Central memory CD8-positive, alpha-beta T cell (primary cell): ENCODE data around the gene DIAPH2.

Experiments
- ATAC-seq: fragments of 150-1000 bp; cut with Tn5 transposase; replicated peaks from 2 replicates; pipeline ENCODE4 v1.10.0; 2022; ENCODE audit warnings: mild to moderate bottlenecking, moderate FRiP score, moderate number of reproducible peaks; ENCODE audit not compliant: poor library complexity, severe bottlenecking; ENCODE audit errors: extremely low read depth
- DNase-seq, 2 donors: peaks; one replicate each; pipeline ENCODE4 v3.0.0; 2021; ENCODE audit warnings: low spot score in 2 of 2
- H3K27ac Mint-ChIP-seq: one replicate; pipeline ENCODE4 v1.8.0; 2022; ENCODE audit warnings: low read depth, mild to moderate bottlenecking, moderate library complexity, mixed read lengths
- H3K27me3 Mint-ChIP-seq: one replicate; pipeline ENCODE4 v1.8.0; 2022; ENCODE audit warnings: mixed read lengths
- H3K36me3 Mint-ChIP-seq: one replicate; pipeline ENCODE4 v1.8.0; 2022; ENCODE audit warnings: mild to moderate bottlenecking, moderate library complexity, mixed read lengths; ENCODE audit not compliant: insufficient read depth
- H3K4me1 Mint-ChIP-seq: one replicate; pipeline ENCODE4 v1.8.0; 2022; ENCODE audit warnings: mixed read lengths
- H3K4me3 Mint-ChIP-seq: one replicate; pipeline ENCODE4 v1.8.0; 2022; ENCODE audit warnings: mild to moderate bottlenecking, moderate library complexity, mixed read lengths
- H3K9me3 Mint-ChIP-seq: one replicate; pipeline ENCODE4 v1.8.0; 2022; ENCODE audit warnings: mixed read lengths

The DIAPH2 gene

DNA sequence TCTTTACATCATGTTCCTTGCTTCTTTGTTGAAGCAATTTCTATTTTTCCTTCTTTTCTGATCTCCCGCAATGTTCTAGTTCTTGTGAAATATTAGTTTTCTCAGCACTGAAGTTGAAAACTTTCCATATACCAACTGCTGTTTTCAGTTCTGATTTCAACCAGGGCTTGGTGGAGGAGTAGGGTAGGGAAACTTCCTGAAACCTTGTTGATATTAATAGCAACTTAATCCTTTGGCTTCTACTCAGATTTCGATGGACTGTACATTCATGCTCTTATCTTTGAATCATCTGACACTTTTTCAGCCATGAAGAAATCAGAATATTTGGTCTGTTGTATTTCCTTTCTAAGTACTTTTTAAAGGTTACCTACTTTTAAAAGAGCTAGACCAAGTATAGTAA is 514.9 kb downstream of the DIAPH2 start:
- H3K27me3 Mint-ChIP-seq, result no peaks in the 10 kb centered on the region
- no peak for ATAC-seq
- H3K4me3 Mint-ChIP-seq, result no peak overlapping the region
- no peak for DNase-seq
- no peaks in the 10 kb centered on the region for H3K4me1 Mint-ChIP-seq
- no peak overlapping the region for H3K27ac Mint-ChIP-seq
- H3K9me3 Mint-ChIP-seq, result peaks cover 6% of the 10 kb centered on the region
- H3K36me3 Mint-ChIP-seq, result no peaks in the 10 kb centered on the region

DNA sequence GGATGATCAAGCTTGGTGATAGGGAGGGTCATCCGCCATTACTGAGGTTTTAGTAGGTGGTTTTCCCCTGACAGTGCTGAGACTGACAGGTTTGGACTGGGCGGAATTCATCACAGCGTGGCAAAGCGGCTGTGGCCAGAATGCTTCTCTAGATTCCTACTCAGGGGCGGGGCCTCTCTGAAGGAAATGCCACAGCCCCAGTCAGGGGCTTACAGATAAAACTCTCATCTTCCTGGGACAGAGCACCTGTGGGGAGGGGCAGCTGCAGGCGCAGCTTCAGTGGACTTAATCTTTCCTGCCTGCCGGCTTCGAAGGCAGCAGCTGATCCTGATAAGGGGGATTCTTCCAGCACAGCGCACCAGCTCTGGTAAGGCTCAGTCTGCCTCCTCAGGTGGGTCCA is 515.8 kb downstream of the DIAPH2 start:
- no peak for DNase-seq
- Mint-ChIP-seq H3K36me3 (no peaks in the 10 kb centered on the region), H3K4me3 (no peak overlapping the region), H3K27me3 (no peaks in the 10 kb centered on the region), H3K4me1 (no peaks in the 10 kb centered on the region), H3K9me3 (peaks cover 6% of the 10 kb centered on the region), H3K27ac (no peak overlapping the region)
- no peak for ATAC-seq

DNA sequence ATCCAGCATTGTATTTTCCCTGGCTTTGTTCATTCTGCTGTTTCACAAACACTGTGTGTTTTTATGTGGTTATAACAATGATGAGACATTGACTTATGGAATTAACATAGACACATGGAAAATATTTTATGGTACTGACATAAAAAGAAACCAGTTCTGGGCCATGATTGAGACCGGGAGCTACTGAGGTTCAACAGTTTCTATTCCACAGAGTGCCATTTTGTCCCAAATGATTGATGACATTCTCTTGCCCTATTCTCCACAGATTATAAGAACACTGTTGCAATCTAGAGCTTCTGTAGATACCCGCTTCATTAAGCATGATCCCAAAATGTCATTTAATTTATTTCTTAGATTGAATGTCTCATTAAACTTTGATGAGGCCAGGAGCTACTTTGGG is 525.9 kb downstream of the DIAPH2 start:
- H3K36me3 Mint-ChIP-seq, result no peaks in the 10 kb centered on the region
- no peak for ATAC-seq

DNA sequence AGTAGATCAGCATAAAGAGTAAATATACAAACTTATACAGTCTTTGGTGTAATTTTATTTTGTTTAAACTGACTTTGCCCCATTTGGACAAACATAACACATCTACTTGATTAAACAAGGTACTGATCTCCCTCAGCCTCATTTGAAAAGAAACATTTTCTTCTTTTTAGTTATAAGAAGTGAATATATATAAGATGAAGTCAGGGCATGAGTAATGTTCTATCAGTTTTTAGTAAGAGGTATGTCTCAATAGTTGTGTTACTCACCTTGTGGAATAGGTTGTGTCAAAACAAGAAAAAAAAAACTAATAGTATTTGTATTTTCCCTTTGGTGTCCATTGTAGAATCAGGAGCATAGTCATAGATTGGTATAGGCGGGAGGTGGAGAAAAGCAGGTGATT is 526.4 kb downstream of the DIAPH2 start:
- H3K9me3 Mint-ChIP-seq, result no peaks in the 10 kb centered on the region

More for the DNA sequence above, 525.9 kb downstream of the DIAPH2 start:
- H3K27me3 Mint-ChIP-seq, result no peaks in the 10 kb centered on the region
- no peak overlapping the region for H3K4me3 Mint-ChIP-seq
- no peaks in the 10 kb centered on the region for H3K9me3 Mint-ChIP-seq
- H3K27ac Mint-ChIP-seq, result no peak overlapping the region
- DNase-seq, result no peak
- no peaks in the 10 kb centered on the region for H3K4me1 Mint-ChIP-seq

DNA sequence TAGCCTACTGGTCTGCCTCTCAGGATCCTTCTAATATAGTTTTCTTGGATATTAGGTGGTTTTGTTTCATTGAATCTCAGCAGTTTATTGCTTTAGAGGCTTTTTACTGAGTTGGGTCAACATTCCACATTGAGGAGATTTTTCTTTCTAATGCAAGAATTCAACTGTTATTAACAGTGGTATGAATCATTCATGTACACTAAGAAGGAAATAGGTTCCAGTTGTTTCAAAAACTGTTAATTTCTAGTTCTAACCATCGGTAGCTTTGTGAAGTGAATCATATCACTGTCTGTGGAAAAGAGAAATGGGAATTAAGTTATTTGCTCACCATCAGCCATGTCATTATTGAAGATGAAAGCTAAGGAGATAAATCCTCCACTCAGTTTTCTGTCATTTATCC is 530.5 kb downstream of the DIAPH2 start:
- no peak for ATAC-seq
- no peak overlapping the region for H3K27ac Mint-ChIP-seq
- H3K9me3 Mint-ChIP-seq, result no peaks in the 10 kb centered on the region
- no peaks in the 10 kb centered on the region for H3K4me1 Mint-ChIP-seq
- H3K36me3 Mint-ChIP-seq, result no peaks in the 10 kb centered on the region
- H3K4me3 Mint-ChIP-seq, result no peak overlapping the region
- no peak for DNase-seq
- H3K27me3 Mint-ChIP-seq, result no peaks in the 10 kb centered on the region

More for the DNA sequence above, 526.4 kb downstream of the DIAPH2 start:
- Mint-ChIP-seq H3K27me3 (no peaks in the 10 kb centered on the region), H3K27ac (no peak overlapping the region), H3K4me3 (no peak overlapping the region), H3K4me1 (no peaks in the 10 kb centered on the region), H3K36me3 (no peaks in the 10 kb centered on the region)
- no peak for ATAC-seq
- DNase-seq, result no peak

DNA sequence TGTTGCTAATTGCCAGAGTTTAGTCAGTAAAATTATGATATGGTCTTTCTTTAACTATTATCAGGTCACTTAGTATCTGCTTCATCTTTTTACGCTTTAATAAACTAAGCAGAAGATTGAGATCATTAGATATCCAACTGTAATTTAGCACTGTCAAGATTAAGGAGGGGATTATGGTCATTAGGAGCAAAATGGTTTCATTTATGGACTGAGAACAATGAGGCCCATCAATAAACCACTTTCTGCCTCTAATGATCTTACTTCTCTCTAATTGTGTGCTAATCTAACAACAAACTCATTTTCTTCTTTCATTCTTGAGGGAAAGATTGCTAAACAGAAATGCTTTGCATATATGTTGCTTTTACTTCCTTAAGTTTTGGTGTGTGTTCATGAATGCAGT is 539.5 kb downstream of the DIAPH2 start:
- ATAC-seq (no peak), DNase-seq (no peak)
- no peaks in the 10 kb centered on the region for H3K27me3 Mint-ChIP-seq
- H3K4me3 Mint-ChIP-seq, result no peak overlapping the region
- no peaks in the 10 kb centered on the region for H3K4me1 Mint-ChIP-seq
- H3K9me3 Mint-ChIP-seq, result no peaks in the 10 kb centered on the region
- H3K27ac Mint-ChIP-seq, result no peak overlapping the region
- no peaks in the 10 kb centered on the region for H3K36me3 Mint-ChIP-seq

DNA sequence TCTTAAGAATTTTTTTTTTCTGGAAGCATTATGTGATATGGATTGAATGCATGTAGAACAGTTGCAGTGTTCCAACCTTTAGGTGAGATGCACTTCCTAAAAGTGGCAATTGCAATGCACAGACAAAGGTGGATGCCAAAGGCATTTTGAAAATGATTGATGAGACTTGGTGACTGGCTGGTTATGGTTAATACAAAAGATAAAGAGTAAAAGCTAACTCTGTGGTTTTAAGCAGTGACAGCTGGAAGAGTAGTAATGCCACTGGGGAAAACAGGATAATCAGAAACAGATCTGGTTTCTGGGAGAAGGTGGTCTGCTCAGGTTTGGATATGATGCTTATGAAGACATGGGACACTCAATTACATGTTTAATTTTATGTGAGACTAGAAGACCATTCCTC is 544.7 kb downstream of the DIAPH2 start:
- DNase-seq (no peak), ATAC-seq (no peak)
- H3K4me1 Mint-ChIP-seq, result no peaks in the 10 kb centered on the region
- H3K36me3 Mint-ChIP-seq, result no peaks in the 10 kb centered on the region
- no peak overlapping the region for H3K4me3 Mint-ChIP-seq
- H3K27ac Mint-ChIP-seq, result no peak overlapping the region
- H3K9me3 Mint-ChIP-seq, result no peaks in the 10 kb centered on the region
- no peaks in the 10 kb centered on the region for H3K27me3 Mint-ChIP-seq

DNA sequence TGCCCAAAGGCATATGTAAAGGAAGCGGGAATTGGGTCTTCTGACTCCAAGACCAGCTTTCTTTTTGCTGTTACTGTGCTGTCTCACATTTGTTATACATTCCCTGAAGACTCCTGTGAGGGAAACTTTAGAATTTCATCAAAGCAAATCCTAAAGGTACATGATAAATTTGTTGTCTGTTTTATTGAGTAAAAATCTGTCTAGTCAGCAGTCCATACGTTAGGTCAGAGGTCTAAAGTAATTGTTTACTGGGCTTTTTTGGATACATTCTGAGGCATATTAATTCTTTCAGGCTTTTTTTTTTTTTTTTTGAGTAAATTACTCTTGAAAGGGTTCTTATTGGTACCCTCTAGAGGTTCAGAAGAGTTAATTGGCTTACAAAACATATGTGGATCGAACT is 546.3 kb downstream of the DIAPH2 start:
- Mint-ChIP-seq H3K4me1 (no peaks in the 10 kb centered on the region), H3K27ac (no peak overlapping the region), H3K9me3 (no peaks in the 10 kb centered on the region), H3K36me3 (no peaks in the 10 kb centered on the region), H3K27me3 (no peaks in the 10 kb centered on the region), H3K4me3 (no peak overlapping the region)
- DNase-seq (no peak), ATAC-seq (no peak)

DNA sequence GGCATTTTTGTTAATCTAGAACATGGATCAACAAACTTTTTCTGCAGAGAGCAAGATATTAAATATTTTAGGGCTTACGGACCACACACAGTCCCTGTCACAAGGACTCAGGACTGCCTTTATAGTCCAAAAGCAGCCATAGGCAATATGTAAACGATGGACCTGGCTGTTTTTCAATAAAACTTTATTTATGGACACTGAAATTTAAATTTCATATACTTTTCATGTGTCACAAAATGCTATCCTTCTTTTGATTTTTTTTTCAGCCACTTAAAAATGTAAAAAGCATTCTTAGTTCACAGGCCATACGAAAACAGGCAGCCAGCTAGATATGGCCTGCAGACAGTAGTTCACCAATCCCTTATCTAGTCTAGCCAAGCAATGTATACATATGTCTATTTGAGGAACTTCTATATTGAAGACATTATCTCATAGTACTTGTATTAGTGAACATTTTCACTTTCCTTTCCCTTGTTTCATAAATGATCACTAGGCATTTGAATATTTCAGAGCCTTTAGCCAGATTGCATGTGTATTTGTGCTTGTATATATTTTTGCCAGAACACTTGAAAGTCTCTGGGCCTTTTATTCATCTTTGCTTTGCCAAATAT is 549.9 kb downstream of the DIAPH2 start:
- H3K27me3 Mint-ChIP-seq, result no peaks in the 10 kb centered on the region
- no peaks in the 10 kb centered on the region for H3K4me1 Mint-ChIP-seq
- no peaks in the 10 kb centered on the region for H3K36me3 Mint-ChIP-seq
- H3K4me3 Mint-ChIP-seq, result no peak overlapping the region
- DNase-seq (no peak), ATAC-seq (no peak)
- no peak overlapping the region for H3K27ac Mint-ChIP-seq
- no peaks in the 10 kb centered on the region for H3K9me3 Mint-ChIP-seq

DNA sequence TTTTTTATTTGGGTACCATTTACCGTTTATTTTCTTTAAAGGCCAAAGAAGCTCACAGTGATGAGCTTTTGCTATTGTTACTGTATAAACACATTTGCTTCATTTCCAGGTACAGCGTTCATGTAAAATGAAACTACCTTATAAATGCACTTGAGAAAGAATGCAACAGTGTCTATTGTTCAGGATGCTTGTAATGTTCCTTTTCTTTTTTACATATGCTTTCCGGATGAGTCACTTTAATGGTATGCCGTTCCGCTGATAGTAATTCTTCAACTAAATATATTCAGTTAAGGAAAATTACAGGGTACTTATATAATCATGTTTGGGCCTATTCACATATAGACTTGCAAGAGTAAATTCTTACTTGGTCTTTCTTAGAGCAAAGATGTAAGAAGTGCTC is 554.0 kb downstream of the DIAPH2 start:
- Mint-ChIP-seq H3K36me3 (no peaks in the 10 kb centered on the region), H3K9me3 (no peaks in the 10 kb centered on the region), H3K27ac (no peak overlapping the region), H3K27me3 (no peaks in the 10 kb centered on the region), H3K4me3 (no peak overlapping the region), H3K4me1 (no peaks in the 10 kb centered on the region)
- ATAC-seq (no peak), DNase-seq (no peak)

DNA sequence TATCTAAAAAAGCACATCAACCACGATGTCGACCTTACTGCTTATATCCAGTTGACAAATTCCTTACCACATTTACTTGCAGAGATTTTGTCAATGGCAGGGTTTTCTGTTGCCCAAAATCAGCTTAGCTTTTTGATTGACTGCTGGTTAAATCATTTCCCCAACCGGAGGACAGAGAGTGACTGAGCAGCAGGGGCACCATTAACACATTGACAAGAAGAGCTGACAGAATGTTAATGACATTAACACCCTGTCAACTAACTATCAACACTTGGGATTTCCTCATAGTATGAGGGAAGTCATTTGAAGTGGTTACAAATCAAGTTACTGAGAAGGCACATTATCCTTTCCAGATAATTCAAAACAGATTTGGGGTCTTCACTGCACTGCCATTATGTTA is 567.5 kb downstream of the DIAPH2 start:
- Mint-ChIP-seq H3K27me3 (no peaks in the 10 kb centered on the region), H3K4me1 (no peaks in the 10 kb centered on the region), H3K36me3 (no peaks in the 10 kb centered on the region), H3K4me3 (no peak overlapping the region), H3K9me3 (no peaks in the 10 kb centered on the region), H3K27ac (no peak overlapping the region)
- ATAC-seq (no peak), DNase-seq (no peak)

DNA sequence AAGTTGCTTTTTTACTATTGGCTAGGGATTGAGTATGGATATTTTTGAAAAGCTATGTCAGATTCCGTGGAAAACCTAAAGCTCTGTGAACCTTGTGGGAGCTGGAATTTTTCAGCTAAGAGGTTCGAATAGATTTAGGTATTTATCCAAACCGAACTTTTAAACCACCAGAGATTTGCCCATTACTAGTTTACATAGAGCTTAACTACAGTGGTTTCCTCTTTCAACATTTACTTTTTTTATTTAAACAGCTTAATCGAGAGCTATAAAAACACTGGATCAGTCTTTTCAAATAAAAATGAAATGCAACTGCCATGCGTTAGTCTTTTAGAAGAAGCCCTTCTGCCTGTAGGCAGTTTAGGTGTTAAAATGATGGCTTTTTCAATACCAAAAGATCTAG is 576.0 kb downstream of the DIAPH2 start:
- Mint-ChIP-seq H3K9me3 (no peaks in the 10 kb centered on the region), H3K27me3 (no peaks in the 10 kb centered on the region), H3K4me3 (no peak overlapping the region), H3K4me1 (no peaks in the 10 kb centered on the region), H3K27ac (no peak overlapping the region), H3K36me3 (peaks cover 5% of the 10 kb centered on the region)
- ATAC-seq, result no peak
- no peak for DNase-seq

DNA sequence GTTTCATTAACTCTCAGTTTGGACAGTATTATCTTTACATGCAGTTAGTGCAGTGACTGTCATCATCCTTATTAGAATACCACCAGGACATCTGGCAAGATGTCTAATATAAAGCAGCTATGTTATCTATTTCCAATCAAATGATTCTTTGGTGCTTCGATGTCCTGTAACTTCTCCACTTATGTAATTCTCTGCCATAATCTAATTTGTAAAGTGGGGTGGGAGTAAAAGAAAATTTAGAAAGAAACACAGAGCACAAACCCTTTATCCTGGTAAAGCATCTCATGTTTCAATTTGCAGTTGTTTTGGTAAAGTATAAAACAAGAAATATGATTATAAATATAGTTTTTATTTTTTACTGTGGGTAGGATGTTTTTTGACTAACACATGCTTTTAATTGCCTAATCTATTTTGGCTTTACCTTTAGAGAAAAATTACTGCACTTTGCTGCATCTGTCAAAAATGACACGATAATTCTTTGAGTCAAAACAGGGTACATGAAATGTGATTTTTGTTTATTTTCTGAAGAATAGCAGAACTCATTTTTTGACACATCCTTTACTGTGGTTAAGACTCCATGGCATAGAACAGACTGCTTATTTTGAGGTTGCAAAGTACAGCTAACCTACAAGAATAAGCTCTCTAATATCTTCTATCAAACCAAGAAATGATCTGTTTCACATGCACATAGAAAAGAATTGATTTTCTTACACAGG is 581.9 kb downstream of the DIAPH2 start:
- H3K27me3 Mint-ChIP-seq, result no peaks in the 10 kb centered on the region
- no peak overlapping the region for H3K4me3 Mint-ChIP-seq
- H3K36me3 Mint-ChIP-seq, result peaks cover 7% of the 10 kb centered on the region
- no peak overlapping the region for H3K27ac Mint-ChIP-seq
- H3K4me1 Mint-ChIP-seq, result no peaks in the 10 kb centered on the region
- ATAC-seq (no peak), DNase-seq (no peak)
- H3K9me3 Mint-ChIP-seq, result no peaks in the 10 kb centered on the region
